BJ (cell line): ENCODE data around the gene CACNB1. TPM values are rescaled to one million over a fixed set of nuclear protein-coding genes. Genes with fewer than 3 reads are reported as not detected.

Experiments used
- CTCF ChIA-PET: fragments of 350-600 bp; formaldehyde crosslinking; extraction: SDS; loops from one replicate; lab custom pipeline; 2021; ENCODE audit warnings: antibody characterized with exemption, inconsistent platforms; lab: Yijun Ruan, JAX
- POLR2A ChIA-PET: fragments of 300-600 bp; sonication (Branson Sonifier 250); formaldehyde crosslinking; extraction: SDS; loops from one replicate; lab custom pipeline; 2021; ENCODE audit warnings: antibody characterized with exemption; lab: Charles Lee
- DNase-seq: peaks from one replicate; pipeline ENCODE4 v3.0.0-alpha.2; 2011; ENCODE audit warnings: low read depth
- H3K27me3 ChIP-seq: 2 replicates; pipeline ENCODE4 v1.6.0; 2011; ENCODE audit warnings: low read length; ENCODE audit not compliant: control insufficient read depth, insufficient read depth
- H3K36me3 ChIP-seq: 2 replicates; pipeline ENCODE4 v1.5.1; 2011; ENCODE audit warnings: low read length; ENCODE audit not compliant: control insufficient read depth, insufficient read depth
- H3K4me3 ChIP-seq: 2 replicates; pipeline ENCODE4 v1.5.1; 2011; ENCODE audit warnings: low read depth, mild to moderate bottlenecking, control low read depth, low read length
- CTCF ChIP-seq: IDR thresholded peaks from 2 replicates; pipeline ENCODE4 v1.5.1; 2011; ENCODE audit warnings: low read depth, mild to moderate bottlenecking, control low read depth, inconsistent platforms, low read length, moderate library complexity; ENCODE audit not compliant: insufficient read depth
- polyA plus RNA-seq: library from polyadenylated mRNA; depleted of rRNA; stranded (reverse); fragments of >200 nt; gene quantifications from 2 replicates; pipeline ENCODE4 v1.2.3, GENCODE V29; 2011

CACNB1 gene
- polyA plus RNA-seq, 1 experiment = 8.5 TPM

GRCh38 chr17:39183045-39183444 lies 14.4 kb downstream of the CACNB1 start:
- CTCF ChIA-PET = interaction anchor here (1.1 to 2.8 kb wide), 6 partner anchors 9 to 61 kb away, joined by 3 to 18 read pairs (median 4); no protein-coding TSS in a partner anchor
- POLR2A ChIA-PET = no interaction called here
- H3K27me3 ChIP-seq = no peaks in the 10 kb centered on the region
- TF ChIP-seq CTCF = no peak
- no peak for DNase-seq
- peaks cover 41% of the 10 kb centered on the region for H3K36me3 ChIP-seq
- H3K4me3 ChIP-seq = no peak overlapping the region

- no peaks in the 10 kb centered on the region for H3K27me3 ChIP-seq
- H3K4me3 ChIP-seq = no peak overlapping the region
- no peak for DNase-seq
- TF ChIP-seq CTCF = no peak
- ChIA-PET CTCF (interaction anchor here (2.8 kb wide), 1 partner anchor 17 kb away, joined by 9 read pairs; no protein-coding TSS in a partner anchor), POLR2A (no interaction called here)
- peaks cover 38% of the 10 kb centered on the region for H3K36me3 ChIP-seq
Observed at GRCh38 chr17:39181303-39181702, 16.2 kb downstream of the CACNB1 start.

- TF ChIP-seq CTCF = no peak
- POLR2A ChIA-PET = no interaction called here
Observed at GRCh38 chr17:39178536-39178935, 18.9 kb downstream of the CACNB1 start.

GRCh38 chr17:39177256-39177655 lies 20.2 kb downstream of the CACNB1 start:
- DNase-seq = no peak
- CTCF ChIA-PET = interaction anchor here (1.1 to 1.7 kb wide), 3 partner anchors 9 to 178 kb away, joined by 3 to 4 read pairs (median 4); no protein-coding TSS in a partner anchor
- Histone ChIP-seq H3K4me3 (no peak overlapping the region), H3K27me3 (no peaks in the 10 kb centered on the region), H3K36me3 (peaks cover 16% of the 10 kb centered on the region)
- no peak for TF ChIP-seq CTCF
- POLR2A ChIA-PET = no interaction called here

More at GRCh38 chr17:39178536-39178935, 18.9 kb downstream of the CACNB1 start:
- Histone ChIP-seq H3K4me3 (no peak overlapping the region), H3K36me3 (peaks cover 23% of the 10 kb centered on the region), H3K27me3 (no peaks in the 10 kb centered on the region)
- CTCF ChIA-PET = interaction anchor here (0.6 to 1.7 kb wide), 3 partner anchors 11 to 59 kb away, joined by 3 to 8 read pairs (median 4); no protein-coding TSS in a partner anchor
- no peak for DNase-seq

- Histone ChIP-seq H3K4me3 (no peak overlapping the region), H3K27me3 (no peaks in the 10 kb centered on the region), H3K36me3 (peaks cover 16% of the 10 kb centered on the region)
- ChIA-PET CTCF (interaction anchor here (0.6 to 3.9 kb wide), 19 partner anchors 8 to 194 kb away, joined by 3 to 73 read pairs (median 7); partner anchors contain the start of genes ARL5C and CACNB1), POLR2A (no interaction called here)
- no peak for TF ChIP-seq CTCF
- no peak for DNase-seq
Observed at GRCh38 chr17:39175695-39176093, 21.8 kb downstream of the CACNB1 start.
